HCT116 (cell line): ENCODE data around the gene KPNA3. TPM values are rescaled to one million over a fixed set of nuclear protein-coding genes. Genes with fewer than 3 reads are reported as not detected.

Experiments
- ATAC-seq: fragments of 200-7000 bp; cut with Tn5 transposase; 2 replicates; pipeline ENCODE4 v1.9.1; 2020; ENCODE audit warnings: mild to moderate bottlenecking, moderate library complexity
- BruUV-seq: library from RNA; stranded (reverse); fragments of 400-500 nt; replicated peaks from 2 replicates; lab custom pipeline; 2021; lab: Mats Ljungman, UMichigan
- CTCF ChIA-PET: fragments of 300-600 bp; sonication (Branson Sonifier 250); formaldehyde crosslinking; loops from one replicate; lab custom pipeline; 2021; ENCODE audit warnings: antibody characterized with exemption; lab: Charles Lee
- POLR2A ChIA-PET: fragments of 300-600, 350-600 bp; sonication (Branson Sonifier 250); formaldehyde crosslinking; loops from one replicate; lab custom pipeline; 2021; ENCODE audit warnings: antibody characterized with exemption; lab: Charles Lee
- RAD21 ChIA-PET, 2 experiments: fragments of 300-600 bp; sonication (Branson Sonifier 250); formaldehyde crosslinking; loops; one replicate each; lab custom pipeline; 2023; ENCODE audit warnings: low total read pairs in 2 of 2; ENCODE audit not compliant: uncharacterized antibody in 2 of 2, unreplicated experiment in 2 of 2, low non-redundant PET in 1 of 2; lab: Charles Lee
- DNase-seq: peaks from one replicate; pipeline ENCODE4 v3.0.0-alpha.2; 2010; ENCODE audit warnings: low read depth, low spot score
- H2AFZ ChIP-seq: fragments of 200-600 bp; shearing (Covaris generic), sonication (generic); 2 replicates; pipeline ENCODE4 v1.6.1; 2017; ENCODE audit warnings: low read depth, mixed run types, mixed read lengths, antibody characterized with exemption, low read length; ENCODE audit not compliant: poor library complexity, severe bottlenecking
- H3K27ac ChIP-seq: 2 replicates; pipeline ENCODE4 v1.5.1; 2012; ENCODE audit warnings: low read depth, low read length
- H3K27me3 ChIP-seq: fragments of 200-600 bp; sonication (generic); 2 replicates; pipeline ENCODE4 v1.6.1; 2016; ENCODE audit warnings: mixed run types, low read length, mixed read lengths; ENCODE audit not compliant: insufficient read depth
- H3K36me3 ChIP-seq, 2 experiments: fragments of 200-500 bp in 1 of 2; fragments of 200-600 bp in 1 of 2; sonication (Bioruptor generic) in 1 of 2; sonication (generic) in 1 of 2; 2 replicates each; pipeline versions ENCODE4 v1.5.1 to v1.6.1; 2014 to 2016; ENCODE audit warnings: low read length in 2 of 2, inconsistent platforms in 1 of 2, mixed read lengths in 1 of 2, mixed run types in 1 of 2; ENCODE audit not compliant: insufficient read depth in 2 of 2, control insufficient read depth in 1 of 2
- H3K4me1 ChIP-seq, 2 experiments: fragments of 200-600 bp in 1 of 2; sonication (generic) in 1 of 2; 2 replicates each; pipeline versions ENCODE4 v1.5.1 to v1.6.1; 2012 to 2017; ENCODE audit warnings: low read length in 2 of 2, inconsistent platforms in 1 of 2, mild to moderate bottlenecking in 1 of 2, mixed read lengths in 1 of 2, mixed run types in 1 of 2, moderate library complexity in 1 of 2; ENCODE audit not compliant: insufficient read depth in 2 of 2, control insufficient read depth in 1 of 2
- H3K4me2 ChIP-seq: fragments of 200-600 bp; sonication (generic); 2 replicates; pipeline ENCODE4 v1.6.1; 2017; ENCODE audit warnings: mixed run types, low read length, mixed read lengths
- H3K4me3 ChIP-seq, 2 experiments: fragments of 200-600 bp in 1 of 2; sonication (generic) in 1 of 2; replicated peaks in 1 of 2; 2 replicates each; pipeline ENCODE4 v1.5.1; 2011 to 2016; ENCODE audit warnings: low read length in 2 of 2, control low read depth in 1 of 2, low read depth in 1 of 2, mild to moderate bottlenecking in 1 of 2, mixed read lengths in 1 of 2, mixed run types in 1 of 2
- H3K79me2 ChIP-seq: fragments of 200-600 bp; sonication (generic); 2 replicates; pipeline ENCODE4 v1.6.1; 2017; ENCODE audit warnings: mild to moderate bottlenecking, mixed run types, low read length, moderate library complexity, mixed read lengths; ENCODE audit not compliant: insufficient read depth
- H3K9ac ChIP-seq: fragments of 200-600 bp; sonication (generic); 2 replicates; pipeline ENCODE4 v1.6.1; 2016; ENCODE audit warnings: low read length, mixed read lengths
- H3K9me2 ChIP-seq: fragments of 200-600 bp; sonication (generic), shearing (Covaris generic); 2 replicates; pipeline ENCODE4 v1.6.1; 2017; ENCODE audit warnings: mixed run types, mild to moderate bottlenecking, moderate library complexity; ENCODE audit not compliant: insufficient read depth
- H3K9me3 ChIP-seq, 2 experiments: fragments of 200-500 bp in 1 of 2; fragments of 200-600 bp in 1 of 2; sonication (Bioruptor generic) in 1 of 2; sonication (generic) in 1 of 2; 2 replicates each; pipeline ENCODE4 v1.6.1; 2014 to 2017; ENCODE audit warnings: low read length in 2 of 2, mixed read lengths in 2 of 2, inconsistent platforms in 1 of 2, low read depth in 1 of 2, mild to moderate bottlenecking in 1 of 2, mixed run types in 1 of 2, moderate library complexity in 1 of 2; ENCODE audit not compliant: control insufficient read depth in 1 of 2, insufficient read depth in 1 of 2
- H4K20me1 ChIP-seq: fragments of 200-600 bp; sonication (generic), shearing (Covaris generic); 2 replicates; pipeline ENCODE4 v1.6.1; 2017; ENCODE audit warnings: mixed run types, mild to moderate bottlenecking, moderate library complexity; ENCODE audit not compliant: insufficient read depth
- CBX3 ChIP-seq: IDR thresholded peaks from 2 replicates; pipeline ENCODE4 v1.6.1; 2012; ENCODE audit warnings: low read depth
- EZH2 ChIP-seq: fragments of 200-600 bp; sonication (generic); IDR thresholded peaks from 2 replicates; pipeline ENCODE4 v1.6.1; 2017; ENCODE audit warnings: antibody characterized with exemption, mixed run types
- FOSL1 ChIP-seq: IDR thresholded peaks from 2 replicates; pipeline ENCODE4 v1.6.1; 2012; ENCODE audit warnings: low read depth
- POLR2A ChIP-seq: IDR thresholded peaks from 2 replicates; pipeline ENCODE4 v1.7.0; 2011; ENCODE audit warnings: borderline replicate concordance; ENCODE audit not compliant: insufficient read depth, insufficient read length; ENCODE audit errors: extremely low read depth
- RAD21 ChIP-seq: IDR thresholded peaks from 2 replicates; pipeline ENCODE4 v1.6.1; 2012; ENCODE audit warnings: low read depth, mild to moderate bottlenecking
- SP1 ChIP-seq: IDR thresholded peaks from 2 replicates; pipeline ENCODE4 v1.6.1; 2012; ENCODE audit warnings: low read depth
- SRF ChIP-seq: IDR thresholded peaks from 2 replicates; pipeline ENCODE4 v1.6.1; 2012; ENCODE audit warnings: low read depth
- YY1 ChIP-seq: IDR thresholded peaks from 2 replicates; pipeline ENCODE4 v1.6.1; 2011; ENCODE audit warnings: low read length, low read depth, moderate library complexity, mild to moderate bottlenecking; ENCODE audit not compliant: insufficient replicate concordance; ENCODE audit errors: extremely low read depth
- ZFX ChIP-seq: fragments of 450-650 bp; IDR thresholded peaks from 2 replicates; pipeline ENCODE4 v1.6.1; 2017
- ZNF274 ChIP-seq: fragments of 200-500 bp; sonication (Bioruptor generic); IDR thresholded peaks from 2 replicates; pipeline ENCODE4 v1.6.1; 2014; ENCODE audit warnings: mild to moderate bottlenecking, low read depth, low read length, inconsistent platforms
- intact Hi-C: fragments of 100-400 bp; cut with micrococcal nuclease; formaldehyde crosslinking; loops from 2 replicates; pipeline ENCODE4 v1.10.0; 2022
- total RNA-seq: library from RNA; stranded (reverse); gene quantifications from one replicate; pipeline ENCODE4 v1.2.1, GENCODE V29; 2021; ENCODE audit not compliant: unreplicated experiment
- TF ChIP-seq, protein P1 (sequence below): IDR thresholded peaks from 2 replicates; pipeline ENCODE4 v1.6.1; 2011; ENCODE audit warnings: mild to moderate bottlenecking, low read length, moderate library complexity; ENCODE audit not compliant: insufficient replicate concordance; ENCODE audit errors: extremely low read depth
- TF ChIP-seq, protein P2 (sequence below), 3 experiments: fragments of 200-600 bp in 1 of 3; sonication (generic) in 1 of 3; IDR thresholded peaks in 2 of 3; conservative IDR thresholded peaks in 1 of 3; 2 replicates each; pipeline ENCODE4 v1.5.1; 2012 to 2017; ENCODE audit warnings: low read depth in 2 of 3, low read length in 2 of 3, antibody characterized with exemption in 1 of 3, borderline replicate concordance in 1 of 3, control low read depth in 1 of 3, mild to moderate bottlenecking in 1 of 3, mixed read lengths in 1 of 3, mixed run types in 1 of 3, moderate library complexity in 1 of 3; ENCODE audit not compliant: insufficient read depth in 1 of 3
- TF ChIP-seq, protein P3 (sequence below): IDR thresholded peaks from 2 replicates; pipeline ENCODE4 v1.6.1; 2012; ENCODE audit warnings: low read depth

Gene KPNA3
- total RNA-seq, 1 experiment from 2014 or later = 45.0 TPM

DNA sequence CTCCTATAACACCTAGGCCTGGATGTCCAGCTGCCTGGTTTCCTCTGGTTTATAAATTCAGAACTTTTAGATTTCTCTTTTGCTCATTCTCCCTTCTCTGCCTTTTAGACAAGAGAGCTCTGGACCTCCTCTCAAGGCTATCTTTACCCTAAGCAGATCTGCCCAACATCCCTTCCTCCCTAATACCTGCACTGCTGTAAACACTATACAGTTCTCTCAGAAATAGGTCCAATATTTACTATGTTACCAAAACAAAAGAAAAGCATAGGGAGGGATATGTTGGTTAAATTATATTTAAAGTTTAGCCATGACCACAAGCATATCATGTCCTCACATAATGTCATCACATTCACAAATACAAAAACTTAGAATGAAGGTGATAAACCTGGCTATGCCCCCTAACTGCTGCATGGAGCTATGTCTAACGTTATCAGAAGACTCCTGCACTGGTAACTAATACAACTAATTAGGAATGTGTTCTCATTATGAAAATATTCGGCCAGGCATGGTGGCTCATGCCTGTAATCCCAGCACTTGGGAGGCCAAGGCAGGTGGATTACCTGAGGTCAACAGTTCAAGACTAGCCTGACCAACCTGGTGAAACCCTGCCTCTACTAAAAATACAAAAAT lies 18.0 kb downstream of the KPNA3 start:
- RAD21 ChIA-PET = no interaction called here
- Histone ChIP-seq H3K27ac (no peak overlapping the region), H3K9me2 (no peaks in the 10 kb centered on the region), H2AFZ (no peak overlapping the region), H3K4me2 (no peak overlapping the region), H3K4me1 (no peaks in the 10 kb centered on the region), H3K79me2 (peaks cover 100% of the 10 kb centered on the region), H3K36me3 (no peaks in the 10 kb centered on the region), H3K4me3 (no peak overlapping the region), H3K27me3 (no peaks in the 10 kb centered on the region), H3K9me3 (no peaks in the 10 kb centered on the region), H4K20me1 (peaks cover 22% of the 10 kb centered on the region; the same call in 1 of the 2 replicates), H3K9ac (no peak overlapping the region)
- no peak for DNase-seq
- no peak for ATAC-seq
- POLR2A ChIA-PET = no interaction called here
- intact Hi-C loops = no loop called here
- no TSS peak for BruUV-seq
- TF ChIP-seq CBX3 (no peak), FOSL1 (no peak), SRF (no peak), SP1 (no peak)
- TF ChIP-seq, protein P1, sequence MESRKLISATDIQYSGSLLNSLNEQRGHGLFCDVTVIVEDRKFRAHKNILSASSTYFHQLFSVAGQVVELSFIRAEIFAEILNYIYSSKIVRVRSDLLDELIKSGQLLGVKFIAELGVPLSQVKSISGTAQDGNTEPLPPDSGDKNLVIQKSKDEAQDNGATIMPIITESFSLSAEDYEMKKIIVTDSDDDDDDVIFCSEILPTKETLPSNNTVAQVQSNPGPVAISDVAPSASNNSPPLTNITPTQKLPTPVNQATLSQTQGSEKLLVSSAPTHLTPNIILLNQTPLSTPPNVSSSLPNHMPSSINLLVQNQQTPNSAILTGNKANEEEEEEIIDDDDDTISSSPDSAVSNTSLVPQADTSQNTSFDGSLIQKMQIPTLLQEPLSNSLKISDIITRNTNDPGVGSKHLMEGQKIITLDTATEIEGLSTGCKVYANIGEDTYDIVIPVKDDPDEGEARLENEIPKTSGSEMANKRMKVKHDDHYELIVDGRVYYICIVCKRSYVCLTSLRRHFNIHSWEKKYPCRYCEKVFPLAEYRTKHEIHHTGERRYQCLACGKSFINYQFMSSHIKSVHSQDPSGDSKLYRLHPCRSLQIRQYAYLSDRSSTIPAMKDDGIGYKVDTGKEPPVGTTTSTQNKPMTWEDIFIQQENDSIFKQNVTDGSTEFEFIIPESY = no peak
- CTCF ChIA-PET = no interaction called here

DNA sequence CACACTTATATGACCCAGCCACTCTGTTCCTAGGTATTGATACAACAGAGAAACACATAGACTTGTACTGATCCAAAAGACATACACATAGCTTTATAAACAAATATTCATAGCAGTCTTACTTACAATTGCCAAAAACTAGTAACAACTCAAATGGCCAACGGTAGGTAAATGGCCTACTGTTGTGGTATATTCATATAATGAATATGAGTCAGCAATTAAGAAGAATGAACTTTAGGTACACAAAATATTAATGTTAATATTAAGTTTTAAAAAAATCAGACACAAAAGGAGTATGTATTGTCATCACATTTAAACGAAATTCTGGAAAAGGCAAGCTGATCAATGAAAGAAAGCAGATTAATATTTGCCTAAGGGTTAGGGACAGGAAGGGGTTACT lies 19.7 kb downstream of the KPNA3 start:
- intact Hi-C loops = no loop called here
- DNase-seq (no peak), ATAC-seq (no peak)
- Histone ChIP-seq H4K20me1 (peaks cover 20% of the 10 kb centered on the region; the same call in 1 of the 2 replicates), H3K4me3 (no peak overlapping the region), H2AFZ (no peak overlapping the region), H3K9me2 (no peaks in the 10 kb centered on the region), H3K36me3 (no peaks in the 10 kb centered on the region), H3K9ac (no peak overlapping the region), H3K4me1 (no peaks in the 10 kb centered on the region), H3K79me2 (peaks cover 99% of the 10 kb centered on the region), H3K27ac (no peak overlapping the region), H3K9me3 (no peaks in the 10 kb centered on the region), H3K4me2 (no peak overlapping the region), H3K27me3 (no peaks in the 10 kb centered on the region)
- CTCF ChIA-PET = no interaction called here
- BruUV-seq = no TSS peak
- RAD21 ChIA-PET = no interaction called here
- POLR2A ChIA-PET = no interaction called here
- TF ChIP-seq ZNF274 (no peak), POLR2A (no peak), CBX3 (no peak), SRF (no peak), ZFX (no peak), RAD21 (no peak), YY1 (no peak), EZH2 (no peak)
- TF ChIP-seq, protein P2, sequence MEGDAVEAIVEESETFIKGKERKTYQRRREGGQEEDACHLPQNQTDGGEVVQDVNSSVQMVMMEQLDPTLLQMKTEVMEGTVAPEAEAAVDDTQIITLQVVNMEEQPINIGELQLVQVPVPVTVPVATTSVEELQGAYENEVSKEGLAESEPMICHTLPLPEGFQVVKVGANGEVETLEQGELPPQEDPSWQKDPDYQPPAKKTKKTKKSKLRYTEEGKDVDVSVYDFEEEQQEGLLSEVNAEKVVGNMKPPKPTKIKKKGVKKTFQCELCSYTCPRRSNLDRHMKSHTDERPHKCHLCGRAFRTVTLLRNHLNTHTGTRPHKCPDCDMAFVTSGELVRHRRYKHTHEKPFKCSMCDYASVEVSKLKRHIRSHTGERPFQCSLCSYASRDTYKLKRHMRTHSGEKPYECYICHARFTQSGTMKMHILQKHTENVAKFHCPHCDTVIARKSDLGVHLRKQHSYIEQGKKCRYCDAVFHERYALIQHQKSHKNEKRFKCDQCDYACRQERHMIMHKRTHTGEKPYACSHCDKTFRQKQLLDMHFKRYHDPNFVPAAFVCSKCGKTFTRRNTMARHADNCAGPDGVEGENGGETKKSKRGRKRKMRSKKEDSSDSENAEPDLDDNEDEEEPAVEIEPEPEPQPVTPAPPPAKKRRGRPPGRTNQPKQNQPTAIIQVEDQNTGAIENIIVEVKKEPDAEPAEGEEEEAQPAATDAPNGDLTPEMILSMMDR (IDR thresholded peaks at IDR 0.05 in 2 of 3, conservative IDR thresholded peaks at IDR 0.05 in 1 of 3; ENCODE audit: borderline replicate concordance in 1 of 3, insufficient read depth in 1 of 3, low read depth in 2 of 3, low read length in 2 of 3) = no peak
- TF ChIP-seq, protein P3, sequence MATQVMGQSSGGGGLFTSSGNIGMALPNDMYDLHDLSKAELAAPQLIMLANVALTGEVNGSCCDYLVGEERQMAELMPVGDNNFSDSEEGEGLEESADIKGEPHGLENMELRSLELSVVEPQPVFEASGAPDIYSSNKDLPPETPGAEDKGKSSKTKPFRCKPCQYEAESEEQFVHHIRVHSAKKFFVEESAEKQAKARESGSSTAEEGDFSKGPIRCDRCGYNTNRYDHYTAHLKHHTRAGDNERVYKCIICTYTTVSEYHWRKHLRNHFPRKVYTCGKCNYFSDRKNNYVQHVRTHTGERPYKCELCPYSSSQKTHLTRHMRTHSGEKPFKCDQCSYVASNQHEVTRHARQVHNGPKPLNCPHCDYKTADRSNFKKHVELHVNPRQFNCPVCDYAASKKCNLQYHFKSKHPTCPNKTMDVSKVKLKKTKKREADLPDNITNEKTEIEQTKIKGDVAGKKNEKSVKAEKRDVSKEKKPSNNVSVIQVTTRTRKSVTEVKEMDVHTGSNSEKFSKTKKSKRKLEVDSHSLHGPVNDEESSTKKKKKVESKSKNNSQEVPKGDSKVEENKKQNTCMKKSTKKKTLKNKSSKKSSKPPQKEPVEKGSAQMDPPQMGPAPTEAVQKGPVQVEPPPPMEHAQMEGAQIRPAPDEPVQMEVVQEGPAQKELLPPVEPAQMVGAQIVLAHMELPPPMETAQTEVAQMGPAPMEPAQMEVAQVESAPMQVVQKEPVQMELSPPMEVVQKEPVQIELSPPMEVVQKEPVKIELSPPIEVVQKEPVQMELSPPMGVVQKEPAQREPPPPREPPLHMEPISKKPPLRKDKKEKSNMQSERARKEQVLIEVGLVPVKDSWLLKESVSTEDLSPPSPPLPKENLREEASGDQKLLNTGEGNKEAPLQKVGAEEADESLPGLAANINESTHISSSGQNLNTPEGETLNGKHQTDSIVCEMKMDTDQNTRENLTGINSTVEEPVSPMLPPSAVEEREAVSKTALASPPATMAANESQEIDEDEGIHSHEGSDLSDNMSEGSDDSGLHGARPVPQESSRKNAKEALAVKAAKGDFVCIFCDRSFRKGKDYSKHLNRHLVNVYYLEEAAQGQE = no peak
